ENCODE results near the gene SPOP.
"Not testable (repeated sequence)": the region's sequence is repeated elsewhere in the genome, so short reads cannot be mapped to it uniquely, and the experiment has no call there.

The SPOP gene

DNA sequence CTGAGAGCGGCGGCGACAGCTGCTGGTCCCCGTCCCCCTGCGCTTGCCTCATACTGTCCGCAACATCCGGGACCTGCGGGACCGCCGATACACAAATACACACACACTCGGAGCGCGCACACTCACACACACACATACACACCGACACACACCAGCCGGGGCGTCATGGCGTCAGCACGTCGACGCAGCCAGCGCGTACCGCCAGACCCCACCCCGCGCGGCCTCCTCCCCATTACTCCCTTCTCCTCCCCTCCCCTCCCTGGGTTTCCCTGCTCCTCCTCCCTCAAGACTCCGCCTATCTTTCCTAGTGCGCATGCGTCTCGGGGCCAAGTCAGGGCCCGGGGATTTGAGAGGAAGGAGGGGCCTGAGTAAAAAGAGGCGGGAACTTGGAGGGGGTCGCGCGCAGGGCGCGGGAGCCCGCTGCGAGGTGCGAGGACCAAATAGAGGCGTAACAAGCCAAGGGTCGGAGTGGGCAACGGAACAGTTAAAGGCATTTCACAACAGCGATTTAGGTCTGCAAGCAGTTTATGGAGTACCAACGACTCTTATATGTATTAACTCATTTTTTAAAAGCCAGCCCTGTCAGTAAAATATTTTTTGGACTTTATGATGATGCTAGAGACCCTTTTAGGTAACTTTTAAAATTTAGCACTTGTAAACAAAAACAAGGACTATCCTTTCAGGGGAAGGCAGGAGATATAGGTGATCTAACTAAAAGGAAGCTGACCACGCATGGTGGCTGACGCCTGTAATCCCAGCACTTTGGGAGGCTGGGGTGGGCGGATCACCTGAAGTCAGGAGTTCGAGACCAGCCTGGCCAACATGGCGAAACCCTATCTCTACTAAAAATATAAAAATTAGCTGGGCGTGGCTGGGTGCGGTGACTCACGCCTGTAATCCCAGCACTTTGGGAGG lies at the start of gene SPOP:
Gene SPOP (minus strand): TSS at position 165 of the 915 bp plus-strand sequence. CDS start 55,287 bp downstream, outside the sequence.
- H3K4me3 ChIP-seq (ENCODE audit: control insufficient read depth, low read depth, low read length): peak within 1 kb of the TSS; percentile 74
- TF ChIP-seq, protein P1, sequence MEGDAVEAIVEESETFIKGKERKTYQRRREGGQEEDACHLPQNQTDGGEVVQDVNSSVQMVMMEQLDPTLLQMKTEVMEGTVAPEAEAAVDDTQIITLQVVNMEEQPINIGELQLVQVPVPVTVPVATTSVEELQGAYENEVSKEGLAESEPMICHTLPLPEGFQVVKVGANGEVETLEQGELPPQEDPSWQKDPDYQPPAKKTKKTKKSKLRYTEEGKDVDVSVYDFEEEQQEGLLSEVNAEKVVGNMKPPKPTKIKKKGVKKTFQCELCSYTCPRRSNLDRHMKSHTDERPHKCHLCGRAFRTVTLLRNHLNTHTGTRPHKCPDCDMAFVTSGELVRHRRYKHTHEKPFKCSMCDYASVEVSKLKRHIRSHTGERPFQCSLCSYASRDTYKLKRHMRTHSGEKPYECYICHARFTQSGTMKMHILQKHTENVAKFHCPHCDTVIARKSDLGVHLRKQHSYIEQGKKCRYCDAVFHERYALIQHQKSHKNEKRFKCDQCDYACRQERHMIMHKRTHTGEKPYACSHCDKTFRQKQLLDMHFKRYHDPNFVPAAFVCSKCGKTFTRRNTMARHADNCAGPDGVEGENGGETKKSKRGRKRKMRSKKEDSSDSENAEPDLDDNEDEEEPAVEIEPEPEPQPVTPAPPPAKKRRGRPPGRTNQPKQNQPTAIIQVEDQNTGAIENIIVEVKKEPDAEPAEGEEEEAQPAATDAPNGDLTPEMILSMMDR (IDR thresholded peaks at IDR 0.05; ENCODE audit: control insufficient read depth, insufficient read depth, low read depth, low read length, missing control alignments): no peak

DNA sequence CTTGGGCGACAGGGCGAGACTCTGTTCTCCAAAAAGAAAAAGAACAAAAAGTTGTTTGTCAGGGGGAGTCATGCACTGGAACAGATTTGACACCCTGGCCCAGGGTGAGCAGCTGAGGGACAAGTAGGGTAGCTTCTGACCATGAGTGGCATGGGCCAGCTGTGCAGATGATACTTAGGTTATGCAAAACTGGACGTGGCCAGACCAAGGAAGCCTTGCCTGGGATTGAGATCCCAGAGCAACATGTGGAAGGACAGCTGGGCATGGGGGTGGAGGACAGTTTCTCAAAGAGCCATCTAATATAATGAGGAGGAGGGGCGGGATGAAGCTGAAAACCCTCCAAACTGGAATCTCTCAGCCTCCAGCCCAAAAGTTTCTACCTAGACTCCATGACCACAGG lies 49.5 kb upstream of the SPOP start:
- H3K4me3 ChIP-seq (ENCODE audit: control insufficient read depth, low read depth, low read length): no peak overlapping the region
- TF ChIP-seq, protein P1 (IDR thresholded peaks at IDR 0.05; ENCODE audit: control insufficient read depth, insufficient read depth, low read depth, low read length, missing control alignments): no peak
- no peak for DNase-seq (ENCODE audit: low read depth)

More for the DNA sequence above, at the start of gene SPOP:
- peak; percentile 99 for DNase-seq (ENCODE audit: low read depth)

GRCh38 chr17:49725452-49726130 lies 47.7 kb upstream of the SPOP start:
- no peak for DNase-seq (ENCODE audit: low read depth)

GRCh38 chr17:49724552-49724951 lies 46.7 kb upstream of the SPOP start:
- not testable (repeated sequence) for DNase-seq (ENCODE audit: low read depth); H3K4me3 ChIP-seq (ENCODE audit: control insufficient read depth, low read depth, low read length)

More at GRCh38 chr17:49725452-49726130, 47.7 kb upstream of the SPOP start:
- TF ChIP-seq, protein P1 (IDR thresholded peaks at IDR 0.05; ENCODE audit: control insufficient read depth, insufficient read depth, low read depth, low read length, missing control alignments): no peak
- no peak overlapping the region for H3K4me3 ChIP-seq (ENCODE audit: control insufficient read depth, low read depth, low read length)

DNA sequence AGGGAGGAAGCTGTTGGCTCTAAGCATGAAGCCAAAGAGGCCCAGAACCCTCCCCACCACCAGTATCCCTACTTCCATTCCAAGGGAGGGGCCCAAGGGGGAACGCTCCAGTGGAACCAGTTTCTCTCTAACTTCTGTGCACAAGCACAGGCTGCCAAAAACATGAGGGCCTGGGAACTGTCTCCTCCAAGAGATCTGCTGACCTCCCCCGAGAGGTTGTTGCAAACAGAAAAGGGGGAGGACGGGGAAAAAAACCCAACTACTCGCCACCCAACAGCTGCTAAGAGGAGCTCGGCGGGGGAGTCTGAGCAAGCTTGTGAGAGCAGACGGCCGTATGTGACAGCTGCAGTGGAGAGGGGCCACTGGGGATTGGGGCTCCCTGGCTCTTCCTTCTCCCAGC lies 45.5 kb upstream of the SPOP start:
- H3K4me3 ChIP-seq (ENCODE audit: control insufficient read depth, low read depth, low read length): no peak overlapping the region
- TF ChIP-seq, protein P1 (IDR thresholded peaks at IDR 0.05; ENCODE audit: control insufficient read depth, insufficient read depth, low read depth, low read length, missing control alignments): no peak
- no peak for DNase-seq (ENCODE audit: low read depth)

DNA sequence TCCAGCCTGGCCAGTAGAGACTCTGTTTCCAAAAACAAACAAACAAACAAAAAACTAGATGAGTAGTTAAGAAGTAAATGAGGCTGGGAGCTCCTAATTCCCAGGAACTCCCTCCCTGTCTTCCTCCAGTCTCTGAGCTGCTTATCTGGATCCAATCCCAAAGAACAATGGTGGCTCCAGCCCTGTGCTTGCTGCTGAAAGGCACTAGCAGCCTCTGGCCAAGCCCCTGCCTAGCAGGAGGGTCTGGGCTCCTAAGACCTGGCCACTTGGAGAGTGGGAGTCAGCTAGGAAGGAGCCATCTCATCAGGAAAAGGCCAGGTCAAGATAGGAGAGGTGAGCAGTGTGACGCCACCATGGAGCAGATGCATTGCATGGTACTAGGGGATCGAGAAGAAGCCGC lies 44.2 kb upstream of the SPOP start:
- TF ChIP-seq, protein P1 (IDR thresholded peaks at IDR 0.05; ENCODE audit: control insufficient read depth, insufficient read depth, low read depth, low read length, missing control alignments): no peak
- no peak for DNase-seq (ENCODE audit: low read depth)
- H3K4me3 ChIP-seq (ENCODE audit: control insufficient read depth, low read depth, low read length): no peak overlapping the region

GRCh38 chr17:49717371-49717861 lies 39.5 kb upstream of the SPOP start:
- no peak for DNase-seq (ENCODE audit: low read depth)
- TF ChIP-seq, protein P1 (IDR thresholded peaks at IDR 0.05; ENCODE audit: control insufficient read depth, insufficient read depth, low read depth, low read length, missing control alignments): no peak
- no peak overlapping the region for H3K4me3 ChIP-seq (ENCODE audit: control insufficient read depth, low read depth, low read length)
